DND-41 (cell line): Measurements from ENCODE around the gene INPP5J.
"Not testable (repeated sequence)": the region's sequence is repeated elsewhere in the genome, so short reads cannot be mapped to it uniquely, and the experiment has no call there.

Source experiments
- ATAC-seq: fragments of 200-7000 bp; cut with Tn5 transposase; 3 replicates; pipeline ENCODE4 v1.9.1; 2021; ENCODE audit warnings: low read depth; ENCODE audit not compliant: insufficient read depth
- DNase-seq: peaks from one replicate; pipeline ENCODE4 v3.0.0-alpha.2; 2020
- H2AFZ ChIP-seq: 2 replicates; pipeline ENCODE4 v1.6.0; 2012; ENCODE audit warnings: low read depth, low read length
- H3K27ac ChIP-seq: 2 replicates; pipeline ENCODE4 v1.5.1; 2012; ENCODE audit warnings: low read length, inconsistent platforms
- H3K27me3 ChIP-seq: fragments of 200-600 bp; sonication (generic); 2 replicates; pipeline ENCODE4 v1.6.0; 2012; ENCODE audit warnings: low read length, mild to moderate bottlenecking, inconsistent platforms; ENCODE audit not compliant: insufficient read depth, poor library complexity
- H3K36me3 ChIP-seq: 2 replicates; pipeline ENCODE4 v1.5.1; 2012; ENCODE audit warnings: low read length, inconsistent platforms; ENCODE audit not compliant: insufficient read depth
- H3K4me1 ChIP-seq: 2 replicates; pipeline ENCODE4 v1.5.1; 2012; ENCODE audit warnings: mild to moderate bottlenecking, low read length; ENCODE audit not compliant: insufficient read depth
- H3K4me2 ChIP-seq: 2 replicates; pipeline ENCODE4 v1.6.0; 2012; ENCODE audit warnings: mild to moderate bottlenecking, moderate library complexity, low read length, inconsistent platforms; ENCODE audit not compliant: insufficient read depth
- H3K4me3 ChIP-seq, 2 experiments: fragments of 200-600 bp in 1 of 2; shearing (Covaris generic) in 1 of 2; 2 replicates each; pipeline ENCODE4 v1.5.1; 2012 to 2016; ENCODE audit warnings: inconsistent platforms in 2 of 2, low read length in 2 of 2, mild to moderate bottlenecking in 2 of 2, low read depth in 1 of 2, moderate library complexity in 1 of 2
- H3K79me2 ChIP-seq: 2 replicates; pipeline ENCODE4 v1.6.0; 2012; ENCODE audit warnings: low read length, inconsistent platforms; ENCODE audit not compliant: insufficient read depth
- H3K9ac ChIP-seq: 2 replicates; pipeline ENCODE4 v1.6.0; 2012; ENCODE audit warnings: low read depth, mild to moderate bottlenecking, inconsistent platforms, low read length, moderate library complexity
- H3K9me3 ChIP-seq: 2 replicates; pipeline ENCODE4 v1.5.1; 2012; ENCODE audit warnings: low read length, moderate library complexity, mild to moderate bottlenecking, inconsistent platforms; ENCODE audit not compliant: insufficient read depth, severe bottlenecking
- H4K20me1 ChIP-seq: 2 replicates; pipeline ENCODE4 v1.6.0; 2012; ENCODE audit warnings: low read length; ENCODE audit not compliant: insufficient read depth
- EZH2 ChIP-seq: IDR thresholded peaks from 3 replicates; pipeline ENCODE4 v1.6.1; 2012; ENCODE audit warnings: borderline replicate concordance, low read depth, mild to moderate bottlenecking, moderate library complexity, low read length, inconsistent platforms; ENCODE audit not compliant: severe bottlenecking
- TF ChIP-seq, protein P1 (sequence below): IDR thresholded peaks from 2 replicates; pipeline ENCODE4 v1.5.1; 2012; ENCODE audit warnings: borderline replicate concordance, low read length, moderate library complexity, mild to moderate bottlenecking; ENCODE audit not compliant: poor library complexity, severe bottlenecking; ENCODE audit errors: extremely low read depth

The INPP5J gene

DNA sequence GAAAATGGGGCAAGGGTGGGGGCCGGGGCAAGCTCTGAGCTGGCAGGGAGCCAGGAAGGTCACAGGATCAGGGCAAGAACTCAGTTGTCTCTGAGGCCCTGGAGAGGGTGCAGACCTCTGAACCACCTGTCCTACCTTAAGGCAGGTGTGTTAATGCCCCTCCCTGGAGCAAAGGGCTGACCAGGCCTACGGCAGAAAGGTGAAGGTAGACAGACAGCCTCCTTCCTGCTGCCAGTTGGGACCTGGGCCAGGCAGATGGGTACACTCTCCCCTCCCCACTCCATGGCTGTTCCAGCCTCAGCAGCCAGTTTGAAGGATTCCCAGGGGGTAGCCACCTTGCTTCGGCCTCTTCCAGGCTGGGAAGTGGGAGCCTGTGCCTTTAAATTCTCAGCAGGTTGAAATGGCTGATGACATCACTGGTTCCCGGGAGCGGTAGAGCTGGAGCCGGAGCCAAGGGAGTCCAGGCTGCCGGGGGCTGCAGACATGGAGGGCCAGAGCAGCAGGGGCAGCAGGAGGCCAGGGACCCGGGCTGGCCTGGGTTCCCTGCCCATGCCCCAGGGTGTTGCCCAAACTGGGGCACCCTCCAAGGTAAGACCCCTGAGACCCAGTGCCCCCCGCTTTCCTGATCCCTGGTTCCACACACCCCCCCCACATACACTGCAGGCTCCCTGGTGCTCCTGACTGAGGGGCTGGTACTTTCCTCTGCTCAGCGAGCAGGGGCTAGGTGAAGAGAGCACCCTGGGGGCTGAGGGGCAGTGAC, at the start of gene INPP5J:
TSS of gene INPP5J (plus strand) at position 435 of the 760 bp plus-strand sequence. CDS start at position 484, 49 bp downstream.
- no peak within 1 kb of the TSS for H3K27ac ChIP-seq
- H3K36me3 ChIP-seq, result no peaks in the 10 kb centered on the region

DNA sequence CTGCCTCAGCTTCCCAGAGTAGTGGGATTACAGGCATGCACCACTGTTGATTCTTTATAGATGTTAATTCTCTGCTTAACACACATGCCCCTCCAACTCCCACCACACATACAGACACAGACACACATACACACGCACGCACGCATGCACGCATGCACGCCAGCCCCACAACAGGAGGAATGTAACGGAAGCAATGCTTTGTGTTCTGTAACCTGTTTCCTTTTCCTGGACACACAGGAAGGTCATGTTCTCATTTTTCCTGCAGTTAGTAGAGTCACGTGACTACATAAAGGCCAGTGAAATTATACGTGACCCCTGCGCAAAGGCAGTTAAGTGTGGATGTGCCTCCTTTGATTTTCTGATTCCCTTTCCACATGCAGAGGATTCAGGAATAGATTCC, 49.6 kb upstream of the INPP5J start:
- H3K9ac ChIP-seq, ATAC-seq, H3K27ac ChIP-seq, H3K36me3 ChIP-seq, H3K4me2 ChIP-seq, H3K79me2 ChIP-seq, H3K27me3 ChIP-seq, H3K4me1 ChIP-seq, H2AFZ ChIP-seq, H3K9me3 ChIP-seq, DNase-seq, H3K4me3 ChIP-seq, H4K20me1 ChIP-seq: not testable (repeated sequence)

More for the DNA sequence above, at the start of gene INPP5J:
- DNase-seq (no peak), ATAC-seq (no peak)
- Histone ChIP-seq H2AFZ (no peak within 1 kb of the TSS), H3K4me2 (no peak within 1 kb of the TSS), H4K20me1 (no peaks in the 10 kb centered on the region), H3K79me2 (no peaks in the 10 kb centered on the region), H3K4me1 (no peaks in the 10 kb centered on the region), H3K9ac (no peak within 1 kb of the TSS), H3K9me3 (no peaks in the 10 kb centered on the region), H3K4me3 (no peak within 1 kb of the TSS), H3K27me3 (no peaks in the 10 kb centered on the region)
- TF ChIP-seq, protein P1, sequence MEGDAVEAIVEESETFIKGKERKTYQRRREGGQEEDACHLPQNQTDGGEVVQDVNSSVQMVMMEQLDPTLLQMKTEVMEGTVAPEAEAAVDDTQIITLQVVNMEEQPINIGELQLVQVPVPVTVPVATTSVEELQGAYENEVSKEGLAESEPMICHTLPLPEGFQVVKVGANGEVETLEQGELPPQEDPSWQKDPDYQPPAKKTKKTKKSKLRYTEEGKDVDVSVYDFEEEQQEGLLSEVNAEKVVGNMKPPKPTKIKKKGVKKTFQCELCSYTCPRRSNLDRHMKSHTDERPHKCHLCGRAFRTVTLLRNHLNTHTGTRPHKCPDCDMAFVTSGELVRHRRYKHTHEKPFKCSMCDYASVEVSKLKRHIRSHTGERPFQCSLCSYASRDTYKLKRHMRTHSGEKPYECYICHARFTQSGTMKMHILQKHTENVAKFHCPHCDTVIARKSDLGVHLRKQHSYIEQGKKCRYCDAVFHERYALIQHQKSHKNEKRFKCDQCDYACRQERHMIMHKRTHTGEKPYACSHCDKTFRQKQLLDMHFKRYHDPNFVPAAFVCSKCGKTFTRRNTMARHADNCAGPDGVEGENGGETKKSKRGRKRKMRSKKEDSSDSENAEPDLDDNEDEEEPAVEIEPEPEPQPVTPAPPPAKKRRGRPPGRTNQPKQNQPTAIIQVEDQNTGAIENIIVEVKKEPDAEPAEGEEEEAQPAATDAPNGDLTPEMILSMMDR, result no peak
- no peak for TF ChIP-seq EZH2

DNA sequence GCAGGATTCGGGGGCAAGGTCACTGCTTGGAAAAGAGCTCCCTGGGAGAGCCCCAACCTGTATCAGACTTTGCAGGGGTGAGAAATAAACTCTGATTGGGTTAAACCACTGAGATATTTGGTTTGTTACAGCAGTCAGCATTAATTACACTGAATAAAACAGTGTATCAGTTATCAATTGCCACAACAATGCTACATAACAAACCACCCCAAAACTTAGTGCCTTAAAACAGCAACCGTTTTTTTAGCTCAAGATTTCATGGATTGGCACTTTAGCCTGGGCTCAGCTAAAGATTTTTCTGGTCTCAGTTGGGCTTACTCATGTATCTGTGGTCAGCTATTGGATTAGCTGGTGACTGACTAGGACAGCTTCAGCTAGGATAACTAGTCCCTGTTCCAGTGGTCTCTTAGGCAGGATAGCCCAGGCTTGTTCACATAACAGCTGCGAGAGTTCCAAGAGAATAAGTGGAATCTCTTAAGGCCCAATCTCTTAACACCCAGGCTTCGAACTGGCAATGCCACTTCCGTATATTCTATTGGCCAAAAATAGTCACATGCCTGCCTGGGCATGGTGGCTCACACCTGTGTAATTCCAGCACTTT, 49.1 kb upstream of the INPP5J start:
- not testable (repeated sequence) for H3K36me3 ChIP-seq, DNase-seq, ATAC-seq, H3K4me2 ChIP-seq, H3K9me3 ChIP-seq, H3K79me2 ChIP-seq, H4K20me1 ChIP-seq, H3K27me3 ChIP-seq, H2AFZ ChIP-seq, H3K27ac ChIP-seq, H3K4me1 ChIP-seq, H3K4me3 ChIP-seq, H3K9ac ChIP-seq

DNA sequence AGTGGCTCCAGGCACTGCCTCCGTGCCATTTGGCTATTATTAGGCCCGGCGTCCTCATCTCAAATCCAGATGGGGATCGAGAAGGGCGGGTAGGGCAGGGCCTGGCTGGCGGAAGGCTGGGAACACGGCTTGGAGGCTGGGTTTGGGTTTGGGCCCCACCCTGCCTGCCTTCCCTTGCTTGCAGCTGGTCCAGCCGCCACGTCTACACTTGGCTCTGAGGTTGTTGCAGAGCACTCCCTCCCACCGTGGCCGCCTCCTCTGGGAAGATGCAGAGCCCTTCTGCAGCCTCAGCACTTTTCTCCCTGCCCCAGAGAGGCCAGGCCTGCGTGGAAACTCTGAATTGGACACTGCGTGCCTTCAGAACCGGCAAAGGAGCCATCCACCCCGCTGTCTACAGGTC, 46.8 kb upstream of the INPP5J start:
- Histone ChIP-seq H3K27me3 (no peaks in the 10 kb centered on the region), H3K4me1 (peaks cover 7% of the 10 kb centered on the region), H2AFZ (no peak overlapping the region), H3K27ac (no peak overlapping the region), H3K9ac (no peak overlapping the region), H3K4me2 (no peak overlapping the region), H4K20me1 (no peaks in the 10 kb centered on the region), H3K79me2 (no peaks in the 10 kb centered on the region), H3K36me3 (no peaks in the 10 kb centered on the region), H3K4me3 (no peak overlapping the region), H3K9me3 (no peaks in the 10 kb centered on the region)
- ATAC-seq, result no peak
- no peak for DNase-seq
- TF ChIP-seq EZH2, result no peak
- TF ChIP-seq, protein P1, result no peak
